Astrocyte (in vitro differentiated cells and primary cell): ENCODE results near the gene FBXW12. TPM values are rescaled to one million over a fixed set of nuclear protein-coding genes. Genes with fewer than 3 reads are reported as not detected.

Experiments
- DNase-seq: peaks from one replicate; pipeline ENCODE4 v3.0.0-alpha.2; 2010; ENCODE audit warnings: low read depth
- FAIRE-seq: peaks from 2 replicates; lab custom pipeline; 2011; peaks lifted over from hg19 to GRCh38; lab: Jason Lieb, UNC
- H2AFZ ChIP-seq: 2 replicates; pipeline ENCODE4 v1.6.0; 2012; ENCODE audit warnings: low read depth, low read length, inconsistent platforms
- H3K27ac ChIP-seq: 2 replicates; pipeline ENCODE4 v1.5.1; 2011; ENCODE audit warnings: low read depth, low read length, inconsistent platforms
- H3K27me3 ChIP-seq: 2 replicates; pipeline ENCODE4 v1.6.0; 2011; ENCODE audit warnings: low read length, inconsistent platforms; ENCODE audit not compliant: insufficient read depth
- H3K36me3 ChIP-seq: 2 replicates; pipeline ENCODE4 v1.5.1; 2011; ENCODE audit warnings: low read length, inconsistent platforms; ENCODE audit not compliant: insufficient read depth
- H3K4me1 ChIP-seq: 2 replicates; pipeline ENCODE4 v1.5.1; 2011; ENCODE audit warnings: low read length, inconsistent platforms; ENCODE audit not compliant: insufficient read depth
- H3K4me2 ChIP-seq: 2 replicates; pipeline ENCODE4 v1.6.0; 2012; ENCODE audit warnings: low read length, inconsistent platforms
- H3K4me3 ChIP-seq: 2 replicates; pipeline ENCODE4 v1.5.1; 2011; ENCODE audit warnings: low read depth, mild to moderate bottlenecking, low read length, inconsistent platforms; ENCODE audit not compliant: insufficient read depth
- H3K79me2 ChIP-seq: 2 replicates; pipeline ENCODE4 v1.6.0; 2012; ENCODE audit warnings: mild to moderate bottlenecking, low read length, inconsistent platforms; ENCODE audit not compliant: insufficient read depth
- H3K9ac ChIP-seq: 2 replicates; pipeline ENCODE4 v1.6.0; 2012; ENCODE audit warnings: mild to moderate bottlenecking, low read length, inconsistent platforms
- H3K9me3 ChIP-seq: 2 replicates; pipeline ENCODE4 v1.5.1; 2012; ENCODE audit warnings: low read depth, mild to moderate bottlenecking, low read length, inconsistent platforms; ENCODE audit not compliant: insufficient read depth
- H4K20me1 ChIP-seq: 2 replicates; pipeline ENCODE4 v1.6.0; 2012; ENCODE audit warnings: low read length, inconsistent platforms; ENCODE audit not compliant: insufficient read depth
- H3K27ac Mint-ChIP-seq: one replicate; pipeline ENCODE4 v1.8.0; 2021; ENCODE audit warnings: mild to moderate bottlenecking, mixed read lengths; ENCODE audit not compliant: unreplicated experiment
- H3K27me3 Mint-ChIP-seq: one replicate; pipeline ENCODE4 v1.8.0; 2021; ENCODE audit warnings: low read depth, mixed read lengths; ENCODE audit not compliant: unreplicated experiment
- H3K36me3 Mint-ChIP-seq: one replicate; pipeline ENCODE4 v1.8.0; 2021; ENCODE audit warnings: low read depth, mixed read lengths; ENCODE audit not compliant: unreplicated experiment
- H3K4me1 Mint-ChIP-seq: one replicate; pipeline ENCODE4 v1.8.0; 2021; ENCODE audit warnings: low read depth, mixed read lengths; ENCODE audit not compliant: unreplicated experiment
- H3K4me3 Mint-ChIP-seq: one replicate; pipeline ENCODE4 v1.8.0; 2021; ENCODE audit warnings: mild to moderate bottlenecking, moderate library complexity, mixed read lengths; ENCODE audit not compliant: unreplicated experiment
- H3K9me3 Mint-ChIP-seq: one replicate; pipeline ENCODE4 v1.8.0; 2021; ENCODE audit warnings: mild to moderate bottlenecking, mixed read lengths; ENCODE audit not compliant: unreplicated experiment
- CTCF ChIP-seq: IDR thresholded peaks from 2 replicates; pipeline ENCODE4 v1.5.1; 2011; ENCODE audit warnings: low read depth, mild to moderate bottlenecking, inconsistent platforms, low read length, moderate library complexity; ENCODE audit not compliant: insufficient read depth
- EZH2 ChIP-seq: IDR thresholded peaks from 2 replicates; pipeline ENCODE4 v1.6.1; 2012; ENCODE audit warnings: mild to moderate bottlenecking, low read length, inconsistent platforms; ENCODE audit not compliant: insufficient read depth
- total RNA-seq: library from RNA; stranded (reverse); gene quantifications from 2 replicates; pipeline ENCODE4 v1.2.1, GENCODE V29; 2021

FBXW12 gene
- total RNA-seq, 1 donor from 2014 or later, result not detected

DNA sequence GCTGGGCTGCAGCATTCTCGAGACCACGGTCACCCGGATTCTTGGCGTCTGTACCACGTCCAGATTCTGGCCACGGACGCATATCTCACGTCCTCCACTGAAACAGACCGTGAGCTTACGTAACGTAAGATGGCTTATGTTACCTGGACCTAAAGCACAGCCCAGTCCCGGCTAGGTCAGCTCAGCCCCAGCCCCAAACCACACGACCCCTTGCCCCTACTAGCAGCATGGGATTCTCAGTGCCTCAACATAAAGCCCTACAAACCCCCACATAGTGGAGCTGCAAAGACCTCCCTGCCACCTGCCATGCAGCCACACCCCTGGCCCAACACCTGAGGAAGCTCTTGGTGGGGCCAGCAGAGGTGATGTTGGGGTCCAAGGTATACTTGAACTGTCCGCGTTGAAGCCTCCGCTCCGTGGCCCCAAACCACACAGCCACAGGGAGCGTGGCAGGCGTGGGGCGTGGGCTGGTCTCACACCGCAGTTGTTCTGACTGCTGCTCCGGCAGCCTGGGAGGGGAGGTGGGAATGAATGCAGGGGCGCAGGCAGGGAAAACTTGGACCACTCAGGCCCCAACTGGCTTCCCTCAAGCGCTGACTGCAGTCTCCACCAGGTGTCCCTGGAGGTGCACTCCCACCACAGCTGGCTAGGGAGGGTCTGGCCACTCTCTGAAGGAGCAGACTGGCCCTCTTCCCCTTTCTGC is 43.4 kb downstream of the FBXW12 start:
- Histone ChIP-seq H3K27ac (no peak overlapping the region), H3K36me3 (no peaks in the 10 kb centered on the region), H3K9ac (no peak overlapping the region), H3K79me2 (no peaks in the 10 kb centered on the region), H3K4me1 (no peaks in the 10 kb centered on the region), H3K4me2 (no peak overlapping the region), H4K20me1 (peaks cover 28% of the 10 kb centered on the region), H3K4me3 (no peak overlapping the region), H2AFZ (no peak overlapping the region), H3K27me3 (no peaks in the 10 kb centered on the region), H3K9me3 (no peaks in the 10 kb centered on the region)
- Mint-ChIP-seq H3K4me1 (no peaks in the 10 kb centered on the region), H3K9me3 (no peaks in the 10 kb centered on the region), H3K4me3 (no peak overlapping the region), H3K27me3 (no peaks in the 10 kb centered on the region), H3K36me3 (peaks cover 19% of the 10 kb centered on the region), H3K27ac (no peak overlapping the region)
- no peak for FAIRE-seq
- no peak for DNase-seq
- TF ChIP-seq CTCF, result no peak
- TF ChIP-seq EZH2, result no peak

- Histone ChIP-seq H3K4me2 (no peak overlapping the region), H3K4me1 (no peaks in the 10 kb centered on the region), H2AFZ (no peak overlapping the region), H3K4me3 (no peak overlapping the region), H3K36me3 (no peaks in the 10 kb centered on the region), H3K79me2 (no peaks in the 10 kb centered on the region), H3K27ac (no peak overlapping the region), H3K9ac (no peak overlapping the region), H3K9me3 (no peaks in the 10 kb centered on the region), H3K27me3 (no peaks in the 10 kb centered on the region), H4K20me1 (peaks cover 32% of the 10 kb centered on the region)
- FAIRE-seq, result no peak
- no peaks in the 10 kb centered on the region for H3K9me3 Mint-ChIP-seq
- DNase-seq, result no peak
- no peaks in the 10 kb centered on the region for H3K4me1 Mint-ChIP-seq
- peaks cover 18% of the 10 kb centered on the region for H3K36me3 Mint-ChIP-seq
- no peaks in the 10 kb centered on the region for H3K27me3 Mint-ChIP-seq
- no peak overlapping the region for H3K4me3 Mint-ChIP-seq
- no peak overlapping the region for H3K27ac Mint-ChIP-seq
- TF ChIP-seq EZH2, result no peak
- TF ChIP-seq CTCF, result no peak
These were observed 44.1 kb downstream of the FBXW12 start for GRCh38 chr3:48416091-48416505.

DNA sequence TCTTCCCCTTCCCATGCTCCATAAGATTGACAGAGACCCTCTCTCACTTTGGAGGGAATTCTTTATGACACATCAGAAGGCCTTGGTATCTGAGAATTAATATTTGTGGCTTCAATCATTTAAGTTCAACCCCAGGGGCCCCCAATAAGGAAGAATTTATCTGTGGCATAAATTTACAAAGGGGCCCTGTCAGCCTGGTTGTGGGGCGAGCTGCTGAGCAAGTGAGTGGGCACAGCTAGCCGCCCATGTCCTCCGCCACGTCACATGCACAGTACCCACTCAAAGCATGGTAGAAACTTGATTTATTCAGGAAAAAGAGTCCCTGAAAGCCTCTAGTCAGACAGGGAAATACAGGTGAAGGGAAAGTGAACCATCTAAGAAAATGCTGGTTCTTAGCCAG is 44.5 kb downstream of the FBXW12 start:
- H3K27me3 ChIP-seq, result no peaks in the 10 kb centered on the region

More for the DNA sequence above, 44.5 kb downstream of the FBXW12 start:
- Histone ChIP-seq H3K79me2 (no peaks in the 10 kb centered on the region), H3K9ac (no peak overlapping the region), H3K4me2 (no peak overlapping the region), H3K4me1 (no peaks in the 10 kb centered on the region), H2AFZ (no peak overlapping the region), H3K27ac (no peak overlapping the region), H3K36me3 (no peaks in the 10 kb centered on the region), H3K4me3 (no peak overlapping the region), H3K9me3 (no peaks in the 10 kb centered on the region), H4K20me1 (peaks cover 37% of the 10 kb centered on the region)
- no peak for TF ChIP-seq EZH2
- TF ChIP-seq CTCF, result no peak
- Mint-ChIP-seq H3K27me3 (no peaks in the 10 kb centered on the region), H3K36me3 (peaks cover 19% of the 10 kb centered on the region), H3K4me3 (no peak overlapping the region), H3K9me3 (no peaks in the 10 kb centered on the region), H3K27ac (no peak overlapping the region), H3K4me1 (no peaks in the 10 kb centered on the region)
- FAIRE-seq (no peak), DNase-seq (no peak)
